Measurements from ENCODE around the gene DUSP7. TPM values are rescaled to one million over a fixed set of nuclear protein-coding genes. Genes with fewer than 3 reads are reported as not detected.

The DUSP7 gene
- polyA plus RNA-seq, 1 of the 3 experiments (the other 2 are of a cell fraction) = 25.8 TPM

- TF ChIP-seq, protein P1, sequence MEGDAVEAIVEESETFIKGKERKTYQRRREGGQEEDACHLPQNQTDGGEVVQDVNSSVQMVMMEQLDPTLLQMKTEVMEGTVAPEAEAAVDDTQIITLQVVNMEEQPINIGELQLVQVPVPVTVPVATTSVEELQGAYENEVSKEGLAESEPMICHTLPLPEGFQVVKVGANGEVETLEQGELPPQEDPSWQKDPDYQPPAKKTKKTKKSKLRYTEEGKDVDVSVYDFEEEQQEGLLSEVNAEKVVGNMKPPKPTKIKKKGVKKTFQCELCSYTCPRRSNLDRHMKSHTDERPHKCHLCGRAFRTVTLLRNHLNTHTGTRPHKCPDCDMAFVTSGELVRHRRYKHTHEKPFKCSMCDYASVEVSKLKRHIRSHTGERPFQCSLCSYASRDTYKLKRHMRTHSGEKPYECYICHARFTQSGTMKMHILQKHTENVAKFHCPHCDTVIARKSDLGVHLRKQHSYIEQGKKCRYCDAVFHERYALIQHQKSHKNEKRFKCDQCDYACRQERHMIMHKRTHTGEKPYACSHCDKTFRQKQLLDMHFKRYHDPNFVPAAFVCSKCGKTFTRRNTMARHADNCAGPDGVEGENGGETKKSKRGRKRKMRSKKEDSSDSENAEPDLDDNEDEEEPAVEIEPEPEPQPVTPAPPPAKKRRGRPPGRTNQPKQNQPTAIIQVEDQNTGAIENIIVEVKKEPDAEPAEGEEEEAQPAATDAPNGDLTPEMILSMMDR (IDR thresholded peaks at IDR 0.05) = peak; percentile 61
- TF ChIP-seq MEF2A (IDR thresholded peaks at IDR 0.05; ENCODE audit: borderline replicate concordance, low read depth) = no peak
- TF ChIP-seq CHD2 (IDR thresholded peaks at IDR 0.05; ENCODE audit: low read length, partially characterized antibody) = no peak
- no peak for TF ChIP-seq USF2 (IDR thresholded peaks at IDR 0.05; ENCODE audit: borderline replicate concordance, low read depth, low read length)
- no peak for TF ChIP-seq NRF1 (IDR thresholded peaks at IDR 0.05; ENCODE audit: low read depth, low read length)
- no peak for TF ChIP-seq FOSL2 (IDR thresholded peaks at IDR 0.05; ENCODE audit: borderline replicate concordance, low read depth)
- TF ChIP-seq YY1 (IDR thresholded peaks at IDR 0.05; ENCODE audit: low read depth) = no peak
- TF ChIP-seq NFIC (IDR thresholded peaks at IDR 0.05; ENCODE audit: borderline replicate concordance) = no peak
- TF ChIP-seq, protein P2, sequence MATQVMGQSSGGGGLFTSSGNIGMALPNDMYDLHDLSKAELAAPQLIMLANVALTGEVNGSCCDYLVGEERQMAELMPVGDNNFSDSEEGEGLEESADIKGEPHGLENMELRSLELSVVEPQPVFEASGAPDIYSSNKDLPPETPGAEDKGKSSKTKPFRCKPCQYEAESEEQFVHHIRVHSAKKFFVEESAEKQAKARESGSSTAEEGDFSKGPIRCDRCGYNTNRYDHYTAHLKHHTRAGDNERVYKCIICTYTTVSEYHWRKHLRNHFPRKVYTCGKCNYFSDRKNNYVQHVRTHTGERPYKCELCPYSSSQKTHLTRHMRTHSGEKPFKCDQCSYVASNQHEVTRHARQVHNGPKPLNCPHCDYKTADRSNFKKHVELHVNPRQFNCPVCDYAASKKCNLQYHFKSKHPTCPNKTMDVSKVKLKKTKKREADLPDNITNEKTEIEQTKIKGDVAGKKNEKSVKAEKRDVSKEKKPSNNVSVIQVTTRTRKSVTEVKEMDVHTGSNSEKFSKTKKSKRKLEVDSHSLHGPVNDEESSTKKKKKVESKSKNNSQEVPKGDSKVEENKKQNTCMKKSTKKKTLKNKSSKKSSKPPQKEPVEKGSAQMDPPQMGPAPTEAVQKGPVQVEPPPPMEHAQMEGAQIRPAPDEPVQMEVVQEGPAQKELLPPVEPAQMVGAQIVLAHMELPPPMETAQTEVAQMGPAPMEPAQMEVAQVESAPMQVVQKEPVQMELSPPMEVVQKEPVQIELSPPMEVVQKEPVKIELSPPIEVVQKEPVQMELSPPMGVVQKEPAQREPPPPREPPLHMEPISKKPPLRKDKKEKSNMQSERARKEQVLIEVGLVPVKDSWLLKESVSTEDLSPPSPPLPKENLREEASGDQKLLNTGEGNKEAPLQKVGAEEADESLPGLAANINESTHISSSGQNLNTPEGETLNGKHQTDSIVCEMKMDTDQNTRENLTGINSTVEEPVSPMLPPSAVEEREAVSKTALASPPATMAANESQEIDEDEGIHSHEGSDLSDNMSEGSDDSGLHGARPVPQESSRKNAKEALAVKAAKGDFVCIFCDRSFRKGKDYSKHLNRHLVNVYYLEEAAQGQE (IDR thresholded peaks at IDR 0.05; ENCODE audit: low read depth, low read length) = no peak
- TF ChIP-seq JUND (IDR thresholded peaks at IDR 0.05) = no peak
- TF ChIP-seq, protein P3, sequence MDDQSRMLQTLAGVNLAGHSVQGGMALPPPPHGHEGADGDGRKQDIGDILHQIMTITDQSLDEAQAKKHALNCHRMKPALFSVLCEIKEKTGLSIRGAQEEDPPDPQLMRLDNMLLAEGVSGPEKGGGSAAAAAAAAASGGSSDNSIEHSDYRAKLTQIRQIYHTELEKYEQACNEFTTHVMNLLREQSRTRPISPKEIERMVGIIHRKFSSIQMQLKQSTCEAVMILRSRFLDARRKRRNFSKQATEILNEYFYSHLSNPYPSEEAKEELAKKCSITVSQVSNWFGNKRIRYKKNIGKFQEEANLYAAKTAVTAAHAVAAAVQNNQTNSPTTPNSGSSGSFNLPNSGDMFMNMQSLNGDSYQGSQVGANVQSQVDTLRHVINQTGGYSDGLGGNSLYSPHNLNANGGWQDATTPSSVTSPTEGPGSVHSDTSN (IDR thresholded peaks at IDR 0.05) = no peak
- TF ChIP-seq SMC3 (IDR thresholded peaks at IDR 0.05; ENCODE audit: low read depth, low read length) = peak; percentile 94
Measured at GRCh38 chr3:52004163-52004787, 52.1 kb downstream of the DUSP7 start (continued).

DNA sequence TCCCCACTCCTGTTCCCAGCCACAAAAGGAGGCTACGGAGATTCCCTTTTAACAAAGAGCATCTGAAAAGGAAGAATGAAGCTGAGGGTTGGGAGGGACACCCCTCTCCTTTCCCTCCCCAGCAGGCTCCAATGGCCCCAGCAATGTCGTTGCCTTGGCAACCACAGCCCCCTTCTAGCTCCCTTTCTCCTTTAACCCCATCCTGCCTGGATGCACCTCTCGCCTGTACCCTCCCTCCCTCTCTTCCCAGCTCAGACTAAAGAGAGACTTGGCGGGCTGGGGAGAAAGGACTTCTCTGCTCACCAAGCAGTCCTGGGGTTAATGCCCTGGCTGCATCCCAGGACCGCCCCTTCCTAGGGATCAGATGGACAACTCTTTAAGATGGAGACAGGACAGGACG lies 53.6 kb downstream of the DUSP7 start:
- Histone ChIP-seq H3K27ac (ENCODE audit: low read depth in 2 of 2, low read length in 1 of 2) (peak overlapping the region in 1 of 2 experiments; percentile 61; a peak in 1 of 4 replicates), H3K4me1 (ENCODE audit: control insufficient read depth in 1 of 2, insufficient read depth in 2 of 2, low read depth in 1 of 2, low read length in 1 of 2) (peaks cover 20 to 61% of the 10 kb centered on the region in 2 experiments), H3F3A (replicated peaks; ENCODE audit: insufficient read depth) (peaks cover 3% of the 10 kb centered on the region), H4K20me1 (ENCODE audit: insufficient read depth) (no peaks in the 10 kb centered on the region), H3K9ac (no peak overlapping the region), H3K27me3 (ENCODE audit: insufficient read depth) (no peaks in the 10 kb centered on the region), H3K4me3 (ENCODE audit: low read depth in 2 of 2, low read length in 1 of 2) (no peak overlapping the region), H3K79me2 (ENCODE audit: insufficient read depth) (no peaks in the 10 kb centered on the region), H3K4me2 (no peak overlapping the region), H3K9me2 (no peaks in the 10 kb centered on the region), H3K9me3 (no peaks in the 10 kb centered on the region), H2AFZ (ENCODE audit: low read depth) (no peak overlapping the region), H3K36me3 (replicated peaks in 1 of 2; ENCODE audit: control insufficient read depth in 1 of 2, insufficient read depth in 2 of 2, low read length in 1 of 2) (no peaks in the 10 kb centered on the region)
- ChIA-PET POLR2A (interaction anchor here (1.0 to 6.2 kb wide), 5 partner anchors 12 to 52 kb away, joined by 3 to 144 read pairs (median 57); partner anchors contain the start of gene DUSP7), CTCF (interaction anchor here (1.0 to 24.7 kb wide), 21 partner anchors 15 to 277 kb away, joined by 3 to 983 read pairs (median 13); partner anchors contain the start of genes ABHD14A, ABHD14B, ACY1 and DUSP7)
- WGBS (ENCODE audit: low lambda C conversion rate) = 66% methylated on average over 5 of the region's 6 CpGs
- no peak for DNase-seq
- TF ChIP-seq GATA2 (CRISPR knock-in tag; IDR thresholded peaks at IDR 0.05) (no peak), TEAD4 (IDR thresholded peaks at IDR 0.05; ENCODE audit: borderline replicate concordance, insufficient read depth) (no peak), TAF1 (IDR thresholded peaks at IDR 0.05; ENCODE audit: borderline replicate concordance, low read depth, low read length) (no peak), YY1 (IDR thresholded peaks at IDR 0.05; ENCODE audit: low read depth) (no peak)
